Chondrocyte (in vitro differentiated cells): ENCODE results near the gene PTTG2. TPM values are rescaled to one million over a fixed set of nuclear protein-coding genes. Genes with fewer than 3 reads are reported as not detected.

Experiments
- DNase-seq: peaks from one replicate; pipeline ENCODE4 v3.0.0; 2021; ENCODE audit warnings: mixed read lengths, low spot score
- H3K27ac Mint-ChIP-seq: one replicate; pipeline ENCODE4 v1.8.0; 2021; ENCODE audit warnings: mild to moderate bottlenecking, moderate library complexity, mixed read lengths; ENCODE audit not compliant: unreplicated experiment
- H3K27me3 Mint-ChIP-seq: 2 replicates; pipeline ENCODE4 v1.8.0; 2021; ENCODE audit warnings: low read depth, mixed read lengths
- H3K36me3 Mint-ChIP-seq: 2 replicates; pipeline ENCODE4 v1.8.0; 2021; ENCODE audit warnings: low read depth, mixed read lengths
- H3K4me1 Mint-ChIP-seq: 2 replicates; pipeline ENCODE4 v1.8.0; 2021; ENCODE audit warnings: low read depth, mild to moderate bottlenecking, mixed read lengths
- H3K4me3 Mint-ChIP-seq: one replicate; pipeline ENCODE4 v1.8.0; 2021; ENCODE audit warnings: mild to moderate bottlenecking, moderate library complexity, mixed read lengths; ENCODE audit not compliant: unreplicated experiment
- H3K9me3 Mint-ChIP-seq: 2 replicates; pipeline ENCODE4 v1.8.0; 2021; ENCODE audit warnings: low read depth, mixed read lengths
- CTCF ChIP-seq: fragments of 200-600 bp; sonication (generic); IDR thresholded peaks from 2 replicates; pipeline ENCODE4 v1.5.0; 2021; ENCODE audit warnings: antibody characterized with exemption, mild to moderate bottlenecking, moderate library complexity
- total RNA-seq: library from RNA; stranded (reverse); gene quantifications from 3 replicates; pipeline ENCODE4 v1.2.1, GENCODE V29; 2021

Gene PTTG2
- total RNA-seq, 1 donor from 2014 or later = 0.45 TPM

GRCh38 chr4:37924946-37925345, 35.3 kb upstream of the PTTG2 start:
- H3K36me3 Mint-ChIP-seq = no peaks in the 10 kb centered on the region
- no peaks in the 10 kb centered on the region for H3K27me3 Mint-ChIP-seq
- H3K27ac Mint-ChIP-seq = no peak overlapping the region
- no peak for TF ChIP-seq CTCF
- DNase-seq = no peak
- H3K4me1 Mint-ChIP-seq = peaks cover 36% of the 10 kb centered on the region
- no peaks in the 10 kb centered on the region for H3K9me3 Mint-ChIP-seq
- no peak overlapping the region for H3K4me3 Mint-ChIP-seq

DNA sequence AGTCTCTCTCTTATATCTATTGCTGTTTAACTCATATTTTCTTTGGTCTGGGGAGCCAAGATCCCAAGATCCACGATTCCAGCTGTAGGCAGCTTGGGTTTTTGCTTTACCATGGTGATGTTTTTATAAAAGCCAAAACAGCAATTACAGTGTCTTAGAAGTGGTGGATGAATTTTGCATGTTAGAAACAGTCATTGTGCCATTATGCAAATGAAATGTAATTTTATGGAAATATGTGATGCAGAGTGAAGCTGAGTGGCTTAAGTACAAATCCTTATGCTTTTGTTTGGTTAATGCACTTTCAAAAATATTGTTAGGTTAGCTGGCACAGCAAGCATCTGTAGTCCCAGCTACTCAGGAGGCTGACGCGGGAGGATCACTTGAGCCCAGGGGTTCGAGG, 32.8 kb upstream of the PTTG2 start:
- DNase-seq = no peak
- no peaks in the 10 kb centered on the region for H3K27me3 Mint-ChIP-seq
- H3K36me3 Mint-ChIP-seq = no peaks in the 10 kb centered on the region
- H3K9me3 Mint-ChIP-seq = no peaks in the 10 kb centered on the region
- H3K4me3 Mint-ChIP-seq = no peak overlapping the region
- no peak for TF ChIP-seq CTCF
- H3K4me1 Mint-ChIP-seq = peaks cover 48% of the 10 kb centered on the region
- no peak overlapping the region for H3K27ac Mint-ChIP-seq

DNA sequence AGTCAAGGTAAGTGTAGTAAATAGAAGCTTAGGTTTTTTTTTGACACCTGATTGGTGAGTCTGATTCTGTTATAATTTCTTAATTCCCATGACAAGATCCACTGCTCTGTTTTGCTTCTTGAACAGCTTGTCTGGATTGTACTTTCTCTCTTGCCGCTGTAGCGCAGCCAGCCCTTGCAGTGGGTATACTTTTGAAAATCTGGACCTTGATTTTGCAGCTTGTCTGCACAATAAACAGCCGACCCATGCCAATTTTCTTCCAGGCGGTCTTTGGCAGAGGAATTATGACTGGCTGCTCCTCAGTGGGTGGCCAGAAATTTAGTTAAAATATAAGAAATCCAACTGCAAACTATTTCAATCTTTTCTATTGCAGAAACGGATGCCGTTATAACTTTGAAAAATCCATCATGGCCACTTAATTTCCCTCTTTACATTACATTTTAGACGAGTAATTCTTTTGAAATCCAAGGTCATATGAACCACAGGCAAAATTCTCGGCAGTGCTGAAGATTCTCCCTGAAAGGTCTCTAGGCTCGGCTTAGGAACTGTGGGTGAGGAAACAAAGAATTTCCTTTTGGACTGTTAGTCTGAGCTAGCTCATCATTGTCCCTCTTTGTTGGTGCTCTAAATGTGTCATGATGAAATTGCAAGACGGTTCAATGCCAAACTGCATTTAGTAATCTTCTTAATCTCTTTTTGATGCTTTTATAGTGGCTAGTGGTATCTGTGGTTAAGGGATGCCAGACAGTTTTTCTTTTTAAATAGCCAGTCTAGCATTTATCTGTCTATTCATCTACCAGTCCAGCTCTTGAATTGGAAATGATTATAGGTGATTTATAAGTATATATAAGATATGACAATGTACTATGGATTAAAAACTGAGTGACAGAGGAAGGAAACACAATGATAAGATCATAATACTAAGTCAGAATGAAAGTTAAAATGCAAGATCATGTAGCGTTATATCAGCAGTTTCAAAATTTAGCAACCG, 31.5 kb upstream of the PTTG2 start:
- DNase-seq = no peak
- no peak for TF ChIP-seq CTCF
- Mint-ChIP-seq H3K4me3 (no peak overlapping the region), H3K4me1 (peaks cover 42% of the 10 kb centered on the region), H3K36me3 (no peaks in the 10 kb centered on the region), H3K9me3 (no peaks in the 10 kb centered on the region), H3K27ac (peak overlapping the region; percentile 30), H3K27me3 (no peaks in the 10 kb centered on the region)

- H3K4me3 Mint-ChIP-seq = no peak overlapping the region
- no peak for TF ChIP-seq CTCF
- H3K9me3 Mint-ChIP-seq = peaks cover 2% of the 10 kb centered on the region
- H3K27ac Mint-ChIP-seq = peak overlapping the region; percentile 22
- H3K4me1 Mint-ChIP-seq = peaks cover 28% of the 10 kb centered on the region
- peaks cover under 1% of the 10 kb centered on the region for H3K36me3 Mint-ChIP-seq
- no peaks in the 10 kb centered on the region for H3K27me3 Mint-ChIP-seq
- DNase-seq = no peak
Measured at GRCh38 chr4:37934096-37934495, 26.1 kb upstream of the PTTG2 start.

DNA sequence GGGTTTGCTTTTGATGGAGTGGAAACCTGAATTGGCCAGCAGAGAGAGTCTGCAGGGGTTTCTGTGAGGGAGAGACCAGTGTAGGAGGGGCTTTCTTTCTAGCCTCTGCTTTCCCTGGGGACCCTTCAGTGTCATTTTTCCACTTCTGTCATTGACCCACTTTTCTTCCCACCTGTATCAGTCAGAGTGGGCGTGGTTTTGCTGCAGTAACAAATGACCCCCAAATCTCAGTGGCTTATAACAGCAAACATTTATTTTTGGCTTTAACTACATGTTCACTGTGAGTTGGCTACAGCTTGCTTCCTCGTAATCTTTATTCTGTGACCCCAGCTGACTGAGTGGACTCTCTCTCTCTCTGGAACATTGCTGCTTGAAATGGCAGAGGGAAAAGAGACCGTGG, 25.6 kb upstream of the PTTG2 start:
- H3K4me3 Mint-ChIP-seq = no peak overlapping the region
- H3K27ac Mint-ChIP-seq = no peak overlapping the region
- no peaks in the 10 kb centered on the region for H3K27me3 Mint-ChIP-seq
- DNase-seq = no peak
- TF ChIP-seq CTCF = no peak
- peaks cover 23% of the 10 kb centered on the region for H3K4me1 Mint-ChIP-seq
- peaks cover 3% of the 10 kb centered on the region for H3K36me3 Mint-ChIP-seq
- H3K9me3 Mint-ChIP-seq = peaks cover 2% of the 10 kb centered on the region
